ENCODE data around the gene ESRRA.

- TF ChIP-seq POLR2AphosphoS5 (IDR thresholded peaks at IDR 0.05; ENCODE audit: borderline replicate concordance, low read depth, low read length) (no peak), EZH2 (IDR thresholded peaks at IDR 0.05) (no peak)
These were observed 33.4 kb downstream of the ESRRA start for GRCh38 chr11:64338716-64339115.
